ENCODE results near the gene GPR32. TPM values are rescaled to one million over a fixed set of nuclear protein-coding genes. Genes with fewer than 3 reads are reported as not detected.

Gene GPR32
- total and polyA plus RNA-seq, 2 of the 8 experiments (the other 6 are each of a cell fraction or from before 2014, with no cell fraction given), result not detected

DNA sequence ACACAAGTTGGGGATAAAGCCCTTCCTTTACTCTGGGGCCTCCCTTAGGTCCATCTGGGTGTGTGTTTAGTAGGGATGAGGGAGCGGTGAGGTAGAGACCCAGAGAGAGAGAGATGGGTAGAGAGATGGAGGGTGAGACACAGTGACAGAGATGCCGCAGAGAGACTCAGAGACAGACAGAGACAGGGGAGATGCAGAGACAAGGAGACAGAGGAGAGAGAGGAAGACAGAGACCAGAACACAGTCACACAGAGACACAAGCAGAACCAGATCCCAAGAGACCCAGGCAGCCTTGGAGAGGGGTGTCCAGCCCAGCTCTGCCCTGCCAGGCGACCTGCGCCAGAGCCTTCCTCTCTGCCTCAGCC, 51.0 kb downstream of the GPR32 start:
- WGBS, 2 experiments (ENCODE audit: extremely low coverage in 1 of 2, insufficient coverage in 1 of 2, insufficient read length in 1 of 2, insufficient replicate concordance in 2 of 2, low coverage in 1 of 2, low lambda C conversion rate in 2 of 2, missing lambda C conversion rate in 1 of 2), result 80% methylated on average over 4 of the region's 4 CpGs; no CpG with 5 or more reads in 1 of the 2 experiments
- Histone ChIP-seq H4K91ac (replicated peaks; ENCODE audit: insufficient read length, low read length) (no peak overlapping the region), H3K27me3 (replicated peaks in 1 of 4; ENCODE audit: control insufficient read depth in 3 of 4, extremely low read depth in 1 of 4, insufficient read depth in 3 of 4, low read length in 3 of 4) (peaks cover 9 to 37% (median 32%) of the 10 kb centered on the region in 4 experiments), H3K4me1 (replicated peaks in 1 of 4; ENCODE audit: control insufficient read depth in 3 of 4, insufficient read depth in 4 of 4, low read length in 3 of 4) (peaks cover 5 to 26% (median 20%) of the 10 kb centered on the region in 4 experiments), H4K20me1 (replicated peaks in 1 of 2; ENCODE audit: control insufficient read depth in 1 of 2, insufficient read depth in 2 of 2, low read length in 2 of 2) (peaks cover 0 to 2% of the 10 kb centered on the region in 2 experiments), H3K4me2 (ENCODE audit: insufficient read depth in 1 of 2, low read depth in 2 of 2, low read length in 2 of 2) (peak overlapping the region; percentile 76 to 94), H2BK120ac (replicated peaks; ENCODE audit: low read depth, low read length) (no peak overlapping the region), H4K8ac (ENCODE audit: extremely low read depth, insufficient read depth, low read length) (no peak overlapping the region), H3K18ac (ENCODE audit: extremely low read depth, low read length) (peak overlapping the region; percentile 60; the same call in 1 of the 2 replicates), H3K9me3 (ENCODE audit: insufficient read depth in 2 of 2, low read depth in 1 of 2, low read length in 1 of 2) (no peaks in the 10 kb centered on the region), H2BK12ac (ENCODE audit: low read depth, low read length) (peak overlapping the region; percentile 90; the same call in 1 of the 2 replicates), H2AK5ac (ENCODE audit: low read depth, low read length) (0 out of 2 replicates have a peak overlapping the region, but pooled peaks have one; percentile 75), H3K9ac (replicated peaks in 1 of 4; ENCODE audit: extremely low read depth in 1 of 4, low read depth in 3 of 4, low read length in 3 of 4) (no peak overlapping the region), H3K23ac (ENCODE audit: insufficient read length) (no peak overlapping the region), H2BK5ac (ENCODE audit: low read depth, low read length) (no peak overlapping the region), H3K14ac (ENCODE audit: insufficient read length) (no peak overlapping the region), H3K79me1 (ENCODE audit: low read depth, low read length) (no peaks in the 10 kb centered on the region), H2BK20ac (ENCODE audit: low read length) (no peak overlapping the region), H3K27ac (ENCODE audit: low read depth, low read length) (no peak overlapping the region), H4K5ac (ENCODE audit: insufficient read length, low read depth, low read length) (no peak overlapping the region), H3K4me3 (ENCODE audit: extremely low read depth in 1 of 4, insufficient read depth in 2 of 4, low read depth in 3 of 4, low read length in 4 of 4) (peak overlapping the region in 2 of 4 experiments; percentile 13 to 52; a peak in 2 of 8 replicates), H2BK15ac (ENCODE audit: low read length) (peak overlapping the region; percentile 92; the same call in 1 of the 2 replicates), H3K36me3 (ENCODE audit: control insufficient read depth in 2 of 4, insufficient read depth in 4 of 4, low read length in 3 of 4) (no peaks in the 10 kb centered on the region), H3K23me2 (ENCODE audit: low read depth, low read length) (peaks cover 22% of the 10 kb centered on the region), H2AFZ (ENCODE audit: low read length) (no peak overlapping the region), H3K56ac (replicated peaks; ENCODE audit: insufficient read length, low read depth, low read length) (no peak overlapping the region), H3K79me2 (ENCODE audit: control insufficient read depth in 1 of 2, insufficient read depth in 2 of 2, low read length in 2 of 2) (no peaks in the 10 kb centered on the region), H3K4ac (replicated peaks; ENCODE audit: insufficient read length, low read depth, low read length) (peak overlapping the region; percentile 80)
- TF ChIP-seq SAP30 (IDR thresholded peaks at IDR 0.05; ENCODE audit: insufficient read depth, insufficient replicate concordance, low read length) (no peak), KDM4A (IDR thresholded peaks at IDR 0.05; ENCODE audit: low read depth, low read length, severe bottlenecking) (peak; percentile 9)
- ChIA-PET POLR2A (ENCODE audit: partially characterized antibody) (interaction anchor here (1.3 to 14.4 kb wide), 3 partner anchors 9 to 52 kb away, joined by 4 to 275 read pairs (median 4); partner anchors contain the start of gene KLK2), CTCF (ENCODE audit: partially characterized antibody) (interaction anchor here (1.1 kb wide), 1 partner anchor 9 kb away, joined by 3 read pairs; no protein-coding TSS in a partner anchor)
- no peak for DNase-seq (ENCODE audit: low read depth in 1 of 2, low spot score in 2 of 2)
- FAIRE-seq, result no peak

Small RNA genes within 50 kb of the gene (small RNA-seq; reads per million reads assigned to genes)
- 211 reads per million, percentile 98 among the genes with 10 or more reads in this experiment for gene SNORD88A (ENCODE audit: insufficient read depth)
- gene SNORD88B (ENCODE audit: insufficient read depth), result not detected
- gene SNORD88C (ENCODE audit: insufficient read depth), result not detected

Other genes starting within 250 kb of the GPR32 start
- gene LRRC4B, start 202.0 kb upstream of the GPR32 start, total RNA-seq (2021; fragmentation: NEBNext Ultra II Directional; extraction: Animal tissue kit (Norgen Biotek cat#: 25700)), result 11.5 and 13.4 TPM in 2 replicates
- gene LRRC4B, start 202.0 kb upstream of the GPR32 start, polyA plus RNA-seq (2011; rRNA removed), result 20.8 and 21.2 TPM in 2 replicates
- 13.9 and 17.3 TPM in 2 replicates for gene SYT3, start 130.6 kb upstream of the GPR32 start, total RNA-seq (2021; fragmentation: NEBNext Ultra II Directional; extraction: Animal tissue kit (Norgen Biotek cat#: 25700))
- 6.7 and 12.7 TPM in 2 replicates for gene SYT3, start 130.6 kb upstream of the GPR32 start, polyA plus RNA-seq (2011; rRNA removed)
- gene C19orf81, start 121.0 kb upstream of the GPR32 start, total RNA-seq (2021; fragmentation: NEBNext Ultra II Directional; extraction: Animal tissue kit (Norgen Biotek cat#: 25700)), result 11.7 and 14.2 TPM in 2 replicates
- 13.0 and 22.0 TPM in 2 replicates for gene C19orf81, start 121.0 kb upstream of the GPR32 start, polyA plus RNA-seq (2011; rRNA removed)
- 3.7 and 3.9 TPM in 2 replicates for gene SHANK1, start 50.7 kb upstream of the GPR32 start, total RNA-seq (2021; fragmentation: NEBNext Ultra II Directional; extraction: Animal tissue kit (Norgen Biotek cat#: 25700))
- 1.1 and 1.2 TPM in 2 replicates for gene SHANK1, start 50.7 kb upstream of the GPR32 start, polyA plus RNA-seq (2011; rRNA removed)
- 4.3 and 5.2 TPM in 2 replicates for gene CLEC11A, start 47.1 kb upstream of the GPR32 start, total RNA-seq (2021; fragmentation: NEBNext Ultra II Directional; extraction: Animal tissue kit (Norgen Biotek cat#: 25700))
- gene CLEC11A, start 47.1 kb upstream of the GPR32 start, polyA plus RNA-seq (2011; rRNA removed), result 17.4 and 22.5 TPM in 2 replicates
- not detected in 2 replicates for gene ACP4, start 20.0 kb downstream of the GPR32 start, total RNA-seq (2021; fragmentation: NEBNext Ultra II Directional; extraction: Animal tissue kit (Norgen Biotek cat#: 25700))
- gene ACP4, start 20.0 kb downstream of the GPR32 start, polyA plus RNA-seq (2011; rRNA removed), result not detected in 2 replicates
- 3.4 and 4.8 TPM in 2 replicates for gene KLK1, start 53.3 kb downstream of the GPR32 start, total RNA-seq (2021; fragmentation: NEBNext Ultra II Directional; extraction: Animal tissue kit (Norgen Biotek cat#: 25700))
- gene KLK1, start 53.3 kb downstream of the GPR32 start, polyA plus RNA-seq (2011; rRNA removed), result 4.0 and 5.8 TPM in 2 replicates
- not detected in 2 replicates for gene KLK15, start 63.1 kb downstream of the GPR32 start, total RNA-seq (2021; fragmentation: NEBNext Ultra II Directional; extraction: Animal tissue kit (Norgen Biotek cat#: 25700))
- not detected in 2 replicates for gene KLK15, start 63.1 kb downstream of the GPR32 start, polyA plus RNA-seq (2011; rRNA removed)
- not detected in 2 replicates for gene KLK3, start 84.5 kb downstream of the GPR32 start, total RNA-seq (2021; fragmentation: NEBNext Ultra II Directional; extraction: Animal tissue kit (Norgen Biotek cat#: 25700))
- gene KLK3, start 84.5 kb downstream of the GPR32 start, polyA plus RNA-seq (2011; rRNA removed), result 0.08 and 0.25 TPM in 2 replicates
- gene KLK2, start 103.0 kb downstream of the GPR32 start, total RNA-seq (2021; fragmentation: NEBNext Ultra II Directional; extraction: Animal tissue kit (Norgen Biotek cat#: 25700)), result not detected in 2 replicates
- 0.20 and 0.36 TPM in 2 replicates for gene KLK2, start 103.0 kb downstream of the GPR32 start, polyA plus RNA-seq (2011; rRNA removed)
- 1.3 TPM in 1 of 2 replicates, not detected in the other for gene KLK4, start 140.9 kb downstream of the GPR32 start, total RNA-seq (2021; fragmentation: NEBNext Ultra II Directional; extraction: Animal tissue kit (Norgen Biotek cat#: 25700))
- gene KLK4, start 140.9 kb downstream of the GPR32 start, polyA plus RNA-seq (2011; rRNA removed), result 0.44 and 6.8 TPM in 2 replicates
- gene KLK5, start 182.6 kb downstream of the GPR32 start, total RNA-seq (2021; fragmentation: NEBNext Ultra II Directional; extraction: Animal tissue kit (Norgen Biotek cat#: 25700)), result 0.55 and 0.76 TPM in 2 replicates
- gene KLK5, start 182.6 kb downstream of the GPR32 start, polyA plus RNA-seq (2011; rRNA removed), result 1.7 and 2.0 TPM in 2 replicates
- gene KLK6, start 199.1 kb downstream of the GPR32 start, total RNA-seq (2021; fragmentation: NEBNext Ultra II Directional; extraction: Animal tissue kit (Norgen Biotek cat#: 25700)), result 0.55 and 0.69 TPM in 2 replicates
- gene KLK6, start 199.1 kb downstream of the GPR32 start, polyA plus RNA-seq (2011; rRNA removed), result 2.6 and 3.2 TPM in 2 replicates
- gene KLK7, start 213.5 kb downstream of the GPR32 start, total RNA-seq (2021; fragmentation: NEBNext Ultra II Directional; extraction: Animal tissue kit (Norgen Biotek cat#: 25700)), result 0.55 and 0.73 TPM in 2 replicates
- gene KLK7, start 213.5 kb downstream of the GPR32 start, polyA plus RNA-seq (2011; rRNA removed), result 1.4 and 2.1 TPM in 2 replicates
- gene KLK8, start 231.1 kb downstream of the GPR32 start, total RNA-seq (2021; fragmentation: NEBNext Ultra II Directional; extraction: Animal tissue kit (Norgen Biotek cat#: 25700)), result 2.1 and 2.9 TPM in 2 replicates
- 3.6 and 7.1 TPM in 2 replicates for gene KLK8, start 231.1 kb downstream of the GPR32 start, polyA plus RNA-seq (2011; rRNA removed)
- 4.5 and 4.8 TPM in 2 replicates for gene KLK10, start 249.2 kb downstream of the GPR32 start, total RNA-seq (2021; fragmentation: NEBNext Ultra II Directional; extraction: Animal tissue kit (Norgen Biotek cat#: 25700))
- 9.7 and 12.4 TPM in 2 replicates for gene KLK10, start 249.2 kb downstream of the GPR32 start, polyA plus RNA-seq (2011; rRNA removed)